Astrocyte (in vitro differentiated cells and primary cell): ENCODE data around the gene GRAP. TPM values are rescaled to one million over a fixed set of nuclear protein-coding genes. Genes with fewer than 3 reads are reported as not detected.
A peak's percentile ranks its signal among the peaks of the same experiment; 100 is the strongest.
"Not testable (repeated sequence)": the region's sequence is repeated elsewhere in the genome, so short reads cannot be mapped to it uniquely, and the experiment has no call there.

Source experiments
- DNase-seq: peaks from one replicate; pipeline ENCODE4 v3.0.0-alpha.2; 2010; ENCODE audit warnings: low read depth
- FAIRE-seq: peaks from 2 replicates; lab custom pipeline; 2011; peaks lifted over from hg19 to GRCh38; lab: Jason Lieb, UNC
- H2AFZ ChIP-seq: 2 replicates; pipeline ENCODE4 v1.6.0; 2012; ENCODE audit warnings: low read depth, low read length, inconsistent platforms
- H3K27ac ChIP-seq: 2 replicates; pipeline ENCODE4 v1.5.1; 2011; ENCODE audit warnings: low read depth, low read length, inconsistent platforms
- H3K27me3 ChIP-seq: 2 replicates; pipeline ENCODE4 v1.6.0; 2011; ENCODE audit warnings: low read length, inconsistent platforms; ENCODE audit not compliant: insufficient read depth
- H3K36me3 ChIP-seq: 2 replicates; pipeline ENCODE4 v1.5.1; 2011; ENCODE audit warnings: low read length, inconsistent platforms; ENCODE audit not compliant: insufficient read depth
- H3K4me1 ChIP-seq: 2 replicates; pipeline ENCODE4 v1.5.1; 2011; ENCODE audit warnings: low read length, inconsistent platforms; ENCODE audit not compliant: insufficient read depth
- H3K4me2 ChIP-seq: 2 replicates; pipeline ENCODE4 v1.6.0; 2012; ENCODE audit warnings: low read length, inconsistent platforms
- H3K4me3 ChIP-seq: 2 replicates; pipeline ENCODE4 v1.5.1; 2011; ENCODE audit warnings: low read depth, mild to moderate bottlenecking, low read length, inconsistent platforms; ENCODE audit not compliant: insufficient read depth
- H3K79me2 ChIP-seq: 2 replicates; pipeline ENCODE4 v1.6.0; 2012; ENCODE audit warnings: mild to moderate bottlenecking, low read length, inconsistent platforms; ENCODE audit not compliant: insufficient read depth
- H3K9ac ChIP-seq: 2 replicates; pipeline ENCODE4 v1.6.0; 2012; ENCODE audit warnings: mild to moderate bottlenecking, low read length, inconsistent platforms
- H3K9me3 ChIP-seq: 2 replicates; pipeline ENCODE4 v1.5.1; 2012; ENCODE audit warnings: low read depth, mild to moderate bottlenecking, low read length, inconsistent platforms; ENCODE audit not compliant: insufficient read depth
- H4K20me1 ChIP-seq: 2 replicates; pipeline ENCODE4 v1.6.0; 2012; ENCODE audit warnings: low read length, inconsistent platforms; ENCODE audit not compliant: insufficient read depth
- H3K27ac Mint-ChIP-seq: one replicate; pipeline ENCODE4 v1.8.0; 2021; ENCODE audit warnings: mild to moderate bottlenecking, mixed read lengths; ENCODE audit not compliant: unreplicated experiment
- H3K27me3 Mint-ChIP-seq: one replicate; pipeline ENCODE4 v1.8.0; 2021; ENCODE audit warnings: low read depth, mixed read lengths; ENCODE audit not compliant: unreplicated experiment
- H3K36me3 Mint-ChIP-seq: one replicate; pipeline ENCODE4 v1.8.0; 2021; ENCODE audit warnings: low read depth, mixed read lengths; ENCODE audit not compliant: unreplicated experiment
- H3K4me1 Mint-ChIP-seq: one replicate; pipeline ENCODE4 v1.8.0; 2021; ENCODE audit warnings: low read depth, mixed read lengths; ENCODE audit not compliant: unreplicated experiment
- H3K4me3 Mint-ChIP-seq: one replicate; pipeline ENCODE4 v1.8.0; 2021; ENCODE audit warnings: mild to moderate bottlenecking, moderate library complexity, mixed read lengths; ENCODE audit not compliant: unreplicated experiment
- H3K9me3 Mint-ChIP-seq: one replicate; pipeline ENCODE4 v1.8.0; 2021; ENCODE audit warnings: mild to moderate bottlenecking, mixed read lengths; ENCODE audit not compliant: unreplicated experiment
- total RNA-seq: library from RNA; stranded (reverse); gene quantifications from 2 replicates; pipeline ENCODE4 v1.2.1, GENCODE V29; 2021

GRAP gene
- total RNA-seq, 1 donor from 2014 or later: 0.30 TPM

DNA sequence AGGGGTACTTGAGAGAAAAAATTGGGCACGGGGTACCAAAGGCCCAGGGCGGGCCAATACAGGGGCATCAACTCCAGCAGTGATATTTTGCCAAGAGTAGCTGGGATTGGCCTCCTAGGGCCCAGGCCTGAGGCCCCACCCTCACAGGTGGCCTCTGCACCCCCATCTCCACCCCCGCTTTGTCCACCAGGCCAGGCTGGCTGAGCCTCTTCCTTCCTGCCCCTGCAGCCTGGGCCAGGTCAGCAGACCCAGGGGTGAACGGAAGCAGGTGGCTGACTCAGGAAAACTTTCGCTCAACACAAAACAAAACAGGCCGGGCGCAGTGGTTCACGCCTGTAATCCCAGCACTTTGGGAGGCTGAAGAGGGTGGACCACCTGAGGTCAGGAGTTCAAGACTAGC, 3.7 kb downstream of the GRAP start:
- H3K36me3 ChIP-seq, H3K27me3 Mint-ChIP-seq, FAIRE-seq, H3K79me2 ChIP-seq, DNase-seq, H3K9ac ChIP-seq, H3K9me3 ChIP-seq, H3K27me3 ChIP-seq, H3K9me3 Mint-ChIP-seq, H3K4me2 ChIP-seq, H3K4me3 ChIP-seq, H4K20me1 ChIP-seq, H3K27ac ChIP-seq, H2AFZ ChIP-seq, H3K4me1 Mint-ChIP-seq, H3K36me3 Mint-ChIP-seq, H3K27ac Mint-ChIP-seq, H3K4me1 ChIP-seq, H3K4me3 Mint-ChIP-seq: not testable (repeated sequence)

DNA sequence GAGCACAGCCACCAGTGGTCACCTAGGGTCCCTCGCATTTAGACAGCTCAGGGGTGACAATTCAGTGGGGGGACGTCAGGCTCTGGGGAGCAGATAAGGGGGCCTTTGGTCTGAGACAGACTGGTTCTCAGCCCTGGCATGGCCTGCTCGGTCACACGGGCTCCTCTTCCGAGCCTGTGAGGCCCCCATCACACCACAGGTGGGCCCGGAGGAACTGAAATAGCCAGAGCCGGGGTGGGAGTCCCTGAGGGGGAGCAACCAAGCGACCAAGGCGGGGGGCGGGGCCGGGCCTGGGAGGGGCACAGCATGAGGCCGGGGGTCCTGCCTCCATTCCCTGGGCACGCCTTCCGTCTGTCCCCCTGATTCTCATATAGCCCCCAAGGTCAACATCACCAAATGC, 4.4 kb downstream of the GRAP start:
- H3K9ac ChIP-seq, FAIRE-seq, H3K27me3 Mint-ChIP-seq, H3K36me3 Mint-ChIP-seq, H4K20me1 ChIP-seq, H3K79me2 ChIP-seq, H3K4me1 ChIP-seq, H2AFZ ChIP-seq, H3K27me3 ChIP-seq, H3K4me3 Mint-ChIP-seq, H3K4me3 ChIP-seq, DNase-seq, H3K9me3 Mint-ChIP-seq, H3K4me1 Mint-ChIP-seq, H3K27ac ChIP-seq, H3K4me2 ChIP-seq, H3K36me3 ChIP-seq, H3K27ac Mint-ChIP-seq, H3K9me3 ChIP-seq: not testable (repeated sequence)

GRCh38 chr17:19041871-19042270, 4.9 kb downstream of the GRAP start:
- not testable (repeated sequence) for H3K9me3 ChIP-seq, H3K4me1 Mint-ChIP-seq, H3K27ac Mint-ChIP-seq, H3K4me1 ChIP-seq, H3K4me2 ChIP-seq, H3K27me3 Mint-ChIP-seq, H2AFZ ChIP-seq, H3K27ac ChIP-seq, H3K4me3 ChIP-seq, H3K4me3 Mint-ChIP-seq, H3K79me2 ChIP-seq, H3K36me3 Mint-ChIP-seq, DNase-seq, H3K9me3 Mint-ChIP-seq, H4K20me1 ChIP-seq, H3K9ac ChIP-seq, H3K27me3 ChIP-seq, FAIRE-seq, H3K36me3 ChIP-seq

- not testable (repeated sequence) for H3K4me1 Mint-ChIP-seq, H3K9me3 Mint-ChIP-seq, H3K9me3 ChIP-seq, H2AFZ ChIP-seq, H3K4me3 Mint-ChIP-seq, H3K27ac ChIP-seq, FAIRE-seq, H3K4me2 ChIP-seq, H3K4me3 ChIP-seq, H3K27me3 ChIP-seq, H3K9ac ChIP-seq, H3K27ac Mint-ChIP-seq, DNase-seq, H3K79me2 ChIP-seq, H3K4me1 ChIP-seq, H3K27me3 Mint-ChIP-seq, H4K20me1 ChIP-seq, H3K36me3 Mint-ChIP-seq, H3K36me3 ChIP-seq
Measured at GRCh38 chr17:19040350-19040749, 6.4 kb downstream of the GRAP start.

GRCh38 chr17:19038730-19039129, 8.0 kb downstream of the GRAP start:
- H2AFZ ChIP-seq, H3K9ac ChIP-seq, H3K27ac ChIP-seq, H3K4me1 ChIP-seq, H3K36me3 Mint-ChIP-seq, H3K27me3 ChIP-seq, H3K27me3 Mint-ChIP-seq, H3K4me3 ChIP-seq, H3K27ac Mint-ChIP-seq, FAIRE-seq, H3K9me3 Mint-ChIP-seq, H3K9me3 ChIP-seq, H3K79me2 ChIP-seq, H4K20me1 ChIP-seq, DNase-seq, H3K4me1 Mint-ChIP-seq, H3K4me3 Mint-ChIP-seq, H3K4me2 ChIP-seq, H3K36me3 ChIP-seq: not testable (repeated sequence)

- not testable (repeated sequence) for H3K27ac ChIP-seq, H3K27me3 ChIP-seq, H3K4me1 Mint-ChIP-seq, H3K4me2 ChIP-seq, H3K36me3 Mint-ChIP-seq, DNase-seq, H3K36me3 ChIP-seq, H3K4me1 ChIP-seq, H3K4me3 ChIP-seq, H3K79me2 ChIP-seq, H3K27ac Mint-ChIP-seq, H3K9ac ChIP-seq, H3K9me3 ChIP-seq, H3K27me3 Mint-ChIP-seq, H3K4me3 Mint-ChIP-seq, H4K20me1 ChIP-seq, H2AFZ ChIP-seq, H3K9me3 Mint-ChIP-seq
- peak; percentile 39 for FAIRE-seq
Measured at GRCh38 chr17:19038007-19038406, 8.8 kb downstream of the GRAP start.
